SU-DHL-6 (cell line): ENCODE data around the gene RAI2.

ENCODE experiments used
- EZH2phosphoT487 ChIP-seq: fragments of 200-600 bp; sonication (generic), shearing (Covaris generic); conservative IDR thresholded peaks from 2 replicates; pipeline ENCODE4 v1.6.1; 2018; ENCODE audit warnings: mild to moderate bottlenecking, antibody characterized with exemption, low read length, moderate library complexity, mixed read lengths
- TF ChIP-seq, protein P1 (sequence below): fragments of 200-600 bp; sonication (generic); IDR thresholded peaks from one replicate; pipeline ENCODE4 v1.5.1; 2017; ENCODE audit warnings: antibody characterized with exemption, mild to moderate bottlenecking, low read length, moderate library complexity; ENCODE audit not compliant: insufficient read depth, poor library complexity, severe bottlenecking

DNA sequence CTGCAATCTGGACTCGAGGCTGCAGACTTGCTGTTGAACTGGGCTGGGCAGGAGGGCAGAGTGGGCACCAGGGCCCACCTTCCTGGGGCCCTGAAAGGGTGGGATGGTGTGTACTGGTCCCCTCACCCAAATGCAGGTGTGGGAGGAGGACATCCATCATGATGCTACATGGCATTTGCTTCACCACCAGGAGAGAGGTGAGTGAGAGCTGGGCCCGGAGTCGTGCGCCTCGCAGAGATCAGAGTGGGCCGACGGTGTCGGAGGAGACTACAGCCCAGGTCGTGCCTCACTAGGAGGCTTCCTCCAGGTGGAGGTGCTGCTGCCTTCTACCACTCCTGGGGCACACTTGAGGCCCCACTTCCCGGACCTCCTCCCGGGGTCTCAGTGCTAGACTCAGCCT is 73.5 kb downstream of the RAI2 start:
- TF ChIP-seq, protein P1, sequence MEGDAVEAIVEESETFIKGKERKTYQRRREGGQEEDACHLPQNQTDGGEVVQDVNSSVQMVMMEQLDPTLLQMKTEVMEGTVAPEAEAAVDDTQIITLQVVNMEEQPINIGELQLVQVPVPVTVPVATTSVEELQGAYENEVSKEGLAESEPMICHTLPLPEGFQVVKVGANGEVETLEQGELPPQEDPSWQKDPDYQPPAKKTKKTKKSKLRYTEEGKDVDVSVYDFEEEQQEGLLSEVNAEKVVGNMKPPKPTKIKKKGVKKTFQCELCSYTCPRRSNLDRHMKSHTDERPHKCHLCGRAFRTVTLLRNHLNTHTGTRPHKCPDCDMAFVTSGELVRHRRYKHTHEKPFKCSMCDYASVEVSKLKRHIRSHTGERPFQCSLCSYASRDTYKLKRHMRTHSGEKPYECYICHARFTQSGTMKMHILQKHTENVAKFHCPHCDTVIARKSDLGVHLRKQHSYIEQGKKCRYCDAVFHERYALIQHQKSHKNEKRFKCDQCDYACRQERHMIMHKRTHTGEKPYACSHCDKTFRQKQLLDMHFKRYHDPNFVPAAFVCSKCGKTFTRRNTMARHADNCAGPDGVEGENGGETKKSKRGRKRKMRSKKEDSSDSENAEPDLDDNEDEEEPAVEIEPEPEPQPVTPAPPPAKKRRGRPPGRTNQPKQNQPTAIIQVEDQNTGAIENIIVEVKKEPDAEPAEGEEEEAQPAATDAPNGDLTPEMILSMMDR: no peak
- no peak for TF ChIP-seq EZH2phosphoT487
